Measurements from ENCODE around the gene PROX2. TPM values are rescaled to one million over a fixed set of nuclear protein-coding genes. Genes with fewer than 3 reads are reported as not detected.

The PROX2 gene
- total and polyA plus RNA-seq, 2 experiments from 2014 or later: 0.05 TPM; not detected in 1

DNA sequence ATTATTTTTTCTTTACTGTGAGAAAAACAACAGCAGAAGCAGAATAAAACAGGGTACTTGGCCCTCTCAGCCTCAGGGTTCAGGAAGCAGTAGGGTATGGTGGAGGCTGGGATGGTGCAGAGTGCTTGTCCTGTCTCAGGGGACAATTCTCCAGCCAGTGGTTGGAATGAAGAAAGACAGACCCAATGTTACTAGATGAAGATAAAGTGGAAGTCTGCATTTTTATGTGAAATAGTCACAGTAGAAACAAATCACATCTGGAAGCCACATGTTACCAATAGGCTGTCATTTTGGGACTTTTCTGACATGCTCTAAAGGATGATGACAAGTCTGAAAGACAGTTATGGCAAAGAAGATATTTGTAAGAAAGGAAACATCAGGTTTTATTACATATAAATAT is 32.3 kb downstream of the PROX2 start:
- H3K9me3 ChIP-seq (ENCODE audit: low read depth): no peaks in the 10 kb centered on the region
- no peaks in the 10 kb centered on the region for H3K9me2 ChIP-seq (ENCODE audit: insufficient read depth)
- H3K4me2 ChIP-seq (ENCODE audit: unreplicated experiment): peak overlapping the region; percentile 45
- H2AFZ ChIP-seq: no peak overlapping the region
- no peaks in the 10 kb centered on the region for H3K36me3 ChIP-seq (ENCODE audit: low read depth)
- no peak overlapping the region for H3K4me3 ChIP-seq
- H3K27ac ChIP-seq: peak overlapping the region; percentile 25; the same call in 1 of the 2 replicates
- H3F3A ChIP-seq (ENCODE audit: insufficient read depth): peaks cover 49% of the 10 kb centered on the region
- no peak for TF ChIP-seq EZH2phosphoT487 (IDR thresholded peaks at IDR 0.05; ENCODE audit: insufficient read depth, low read depth)
- no peak for TF ChIP-seq EZH2 (IDR thresholded peaks at IDR 0.05; ENCODE audit: insufficient read depth, poor library complexity, severe bottlenecking)
- in situ Hi-C loops (cut with MboI): no loop called here
- no peaks in the 10 kb centered on the region for H3K79me2 ChIP-seq (ENCODE audit: insufficient read depth)
- peaks cover 58% of the 10 kb centered on the region for H3K4me1 ChIP-seq (ENCODE audit: insufficient read depth)
- no peaks in the 10 kb centered on the region for H4K20me1 ChIP-seq (ENCODE audit: insufficient read depth)
- no peaks in the 10 kb centered on the region for H3K27me3 ChIP-seq (replicated peaks; ENCODE audit: insufficient read depth)
- DNase-seq: peak; percentile 74
- no peak overlapping the region for H3K9ac ChIP-seq

DNA sequence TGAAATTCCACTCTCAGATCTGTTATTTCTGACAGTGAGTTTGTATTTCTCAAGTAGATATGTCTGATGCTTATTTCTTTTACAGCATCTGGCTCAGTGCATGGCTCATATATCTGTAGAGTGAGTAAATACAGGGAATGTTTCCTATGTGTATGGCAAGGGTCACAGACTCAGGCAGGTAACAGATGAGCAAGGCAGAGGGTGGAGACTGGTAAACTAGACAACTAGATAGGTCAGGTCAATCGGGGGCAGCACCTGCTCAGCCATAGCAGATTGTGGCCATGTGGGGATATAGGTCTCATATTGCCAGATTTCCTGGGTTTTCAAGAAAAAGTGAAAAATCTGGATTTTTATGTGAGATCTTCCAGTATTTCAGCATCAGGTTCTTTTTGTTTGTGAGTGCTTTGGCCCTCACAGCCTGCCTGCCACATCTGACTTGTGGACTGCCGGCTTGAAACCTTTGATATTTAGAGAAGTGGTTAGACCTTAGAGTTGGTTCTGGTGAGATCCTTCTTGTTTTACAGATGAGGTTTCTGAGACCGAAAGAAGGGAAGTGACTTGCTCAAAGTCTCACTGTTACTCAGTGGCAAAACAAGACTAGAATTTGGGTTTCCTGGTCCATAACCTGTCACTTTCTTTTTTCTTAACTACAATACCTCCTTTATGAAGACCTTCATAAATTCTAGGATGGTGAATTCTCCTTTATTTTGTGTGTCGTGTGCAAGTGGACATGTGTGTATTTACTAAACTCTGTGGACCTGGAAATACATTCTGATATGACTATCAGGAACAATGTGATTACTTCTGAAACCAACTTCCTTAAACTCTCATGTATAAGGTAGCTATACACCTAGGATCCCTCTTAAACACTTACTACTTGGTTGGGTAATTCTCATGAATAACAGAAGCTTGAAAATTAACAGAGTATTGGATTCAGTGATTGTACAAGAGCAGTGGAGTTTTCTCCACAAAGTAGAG is 34.4 kb downstream of the PROX2 start:
- H3K27ac ChIP-seq: no peak overlapping the region
- no peak for TF ChIP-seq EZH2phosphoT487 (IDR thresholded peaks at IDR 0.05; ENCODE audit: insufficient read depth, low read depth)
- no peak for TF ChIP-seq EZH2 (IDR thresholded peaks at IDR 0.05; ENCODE audit: insufficient read depth, poor library complexity, severe bottlenecking)

DNA sequence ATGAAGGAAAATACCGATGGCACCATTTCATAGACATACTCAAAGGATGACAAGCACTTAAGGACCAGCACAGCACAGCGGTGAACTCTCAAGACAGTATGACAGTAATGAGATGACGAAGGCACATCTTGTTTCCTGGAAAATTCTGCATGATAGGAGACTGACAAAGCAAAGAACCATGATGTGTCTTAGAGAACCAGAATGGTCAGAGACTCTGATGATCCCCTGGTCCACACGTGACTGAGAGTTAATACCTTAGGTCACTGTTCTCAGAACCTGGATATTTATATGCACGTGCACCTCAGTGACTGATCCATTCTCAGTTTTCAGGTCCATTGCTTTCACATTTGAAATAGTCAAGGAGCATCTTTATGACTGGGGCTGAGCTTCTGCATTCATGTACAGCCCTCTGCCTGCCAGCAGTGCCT is 35.3 kb downstream of the PROX2 start:
- peaks cover 44% of the 10 kb centered on the region for H3F3A ChIP-seq (ENCODE audit: insufficient read depth)
- no peak for DNase-seq
- no peaks in the 10 kb centered on the region for H3K9me2 ChIP-seq (ENCODE audit: insufficient read depth)
- no peak overlapping the region for H3K9ac ChIP-seq
- no peaks in the 10 kb centered on the region for H3K9me3 ChIP-seq (ENCODE audit: low read depth)
- H3K27me3 ChIP-seq (replicated peaks; ENCODE audit: insufficient read depth): no peaks in the 10 kb centered on the region
- in situ Hi-C loops (cut with MboI): no loop called here
- H3K36me3 ChIP-seq (ENCODE audit: low read depth): peaks cover 6% of the 10 kb centered on the region; the same call in 1 of the 2 replicates
- no peak overlapping the region for H3K4me3 ChIP-seq
- no peaks in the 10 kb centered on the region for H3K79me2 ChIP-seq (ENCODE audit: insufficient read depth)
- no peak overlapping the region for H3K4me2 ChIP-seq (ENCODE audit: unreplicated experiment)
- peaks cover 45% of the 10 kb centered on the region for H3K4me1 ChIP-seq (ENCODE audit: insufficient read depth)
- no peak overlapping the region for H2AFZ ChIP-seq
- TF ChIP-seq EZH2phosphoT487 (IDR thresholded peaks at IDR 0.05; ENCODE audit: insufficient read depth, low read depth): no peak
- 77 to 79% methylated on average over 5 of the region's 5 CpGs for WGBS, 2 experiments (ENCODE audit: low coverage in 1 of 2, low lambda C conversion rate in 2 of 2, missing lambda C conversion rate in 2 of 2)
- H4K20me1 ChIP-seq (ENCODE audit: insufficient read depth): no peaks in the 10 kb centered on the region
- H3K27ac ChIP-seq: no peak overlapping the region

More for the DNA sequence above, 34.4 kb downstream of the PROX2 start:
- Histone ChIP-seq H3F3A (ENCODE audit: insufficient read depth) (peaks cover 44% of the 10 kb centered on the region), H3K9ac (no peak overlapping the region), H4K20me1 (ENCODE audit: insufficient read depth) (no peaks in the 10 kb centered on the region), H3K9me2 (ENCODE audit: insufficient read depth) (no peaks in the 10 kb centered on the region), H3K4me2 (ENCODE audit: unreplicated experiment) (no peak overlapping the region), H3K27me3 (replicated peaks; ENCODE audit: insufficient read depth) (no peaks in the 10 kb centered on the region), H2AFZ (no peak overlapping the region), H3K4me1 (ENCODE audit: insufficient read depth) (peaks cover 46% of the 10 kb centered on the region), H3K36me3 (ENCODE audit: low read depth) (peaks cover 6% of the 10 kb centered on the region; the same call in 1 of the 2 replicates), H3K79me2 (ENCODE audit: insufficient read depth) (no peaks in the 10 kb centered on the region), H3K4me3 (no peak overlapping the region), H3K9me3 (ENCODE audit: low read depth) (no peaks in the 10 kb centered on the region)
- 99% methylated on average over 4 of the region's 4 CpGs for WGBS, 2 experiments (ENCODE audit: low coverage in 1 of 2, low lambda C conversion rate in 2 of 2, missing lambda C conversion rate in 2 of 2)
- in situ Hi-C loops (cut with MboI): no loop called here
- no peak for DNase-seq

DNA sequence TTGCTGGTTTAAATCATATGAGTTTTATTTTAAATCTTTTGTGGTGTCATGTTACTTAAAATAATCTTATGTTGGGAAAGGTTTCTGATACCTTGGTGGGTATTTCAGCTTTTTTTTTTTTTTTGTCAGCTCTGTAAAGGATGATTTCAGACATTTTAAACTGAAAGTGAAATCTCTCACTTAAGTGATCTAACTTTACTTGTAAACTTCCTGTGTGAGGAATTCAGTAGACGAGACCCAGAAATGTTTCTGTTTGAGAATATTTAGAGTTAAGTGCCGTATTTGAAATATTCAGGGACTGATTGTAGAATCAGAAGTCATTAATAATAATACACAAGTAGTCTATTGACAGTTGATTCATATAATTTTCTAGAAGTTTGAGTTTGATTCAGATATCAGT is 37.8 kb downstream of the PROX2 start:
- no peak overlapping the region for H3K27ac ChIP-seq
- H3K4me2 ChIP-seq (ENCODE audit: unreplicated experiment): no peak overlapping the region
- in situ Hi-C loops (cut with MboI): no loop called here

More for the DNA sequence above, 37.8 kb downstream of the PROX2 start:
- WGBS, 2 experiments (ENCODE audit: low coverage in 1 of 2, low lambda C conversion rate in 2 of 2, missing lambda C conversion rate in 2 of 2): 85 to 87% methylated on average over 2 of the region's 2 CpGs
- no peak for TF ChIP-seq EZH2phosphoT487 (IDR thresholded peaks at IDR 0.05; ENCODE audit: insufficient read depth, low read depth)
- no peak for TF ChIP-seq EZH2 (IDR thresholded peaks at IDR 0.05; ENCODE audit: insufficient read depth, poor library complexity, severe bottlenecking)
- Histone ChIP-seq H3F3A (ENCODE audit: insufficient read depth) (peaks cover 30% of the 10 kb centered on the region), H3K4me1 (ENCODE audit: insufficient read depth) (peaks cover 23% of the 10 kb centered on the region), H3K9ac (no peak overlapping the region), H3K36me3 (ENCODE audit: low read depth) (peaks cover 6% of the 10 kb centered on the region; the same call in 1 of the 2 replicates), H4K20me1 (ENCODE audit: insufficient read depth) (no peaks in the 10 kb centered on the region), H3K4me3 (no peak overlapping the region), H3K79me2 (ENCODE audit: insufficient read depth) (no peaks in the 10 kb centered on the region), H3K9me2 (ENCODE audit: insufficient read depth) (no peaks in the 10 kb centered on the region), H3K27me3 (replicated peaks; ENCODE audit: insufficient read depth) (no peaks in the 10 kb centered on the region), H3K9me3 (ENCODE audit: low read depth) (no peaks in the 10 kb centered on the region), H2AFZ (no peak overlapping the region)
- DNase-seq: no peak

All from GM23248 (cell line).